SK-N-SH (cell line): ENCODE data around the gene WNK2.

ENCODE experiments used
- CTCF ChIP-seq: fragments of 200-600 bp; sonication (generic); IDR thresholded peaks from 2 replicates; pipeline ENCODE4 v1.6.1; 2017; ENCODE audit warnings: antibody characterized with exemption, mild to moderate bottlenecking, moderate library complexity
- EP300 ChIP-seq, 2 experiments: IDR thresholded peaks; 2 replicates each; pipeline versions ENCODE4 v1.4.0 to v1.6.1; 2012; ENCODE audit warnings: borderline replicate concordance in 1 of 2, low read depth in 1 of 2, low read length in 1 of 2
- FOXJ3 ChIP-seq: sonication (generic); formaldehyde crosslinking; IDR thresholded peaks from 2 replicates; pipeline ENCODE4 v1.5.1; 2020; ENCODE audit warnings: mild to moderate bottlenecking, missing genetic modification reagents
- GATA2 ChIP-seq: sonication (generic); formaldehyde crosslinking; IDR thresholded peaks from 2 replicates; pipeline ENCODE4 v1.5.0; 2020; ENCODE audit warnings: mild to moderate bottlenecking, missing genetic modification reagents
- MAX ChIP-seq: IDR thresholded peaks from 2 replicates; pipeline ENCODE4 v1.4.0; 2012; ENCODE audit warnings: low read depth
- POLR2AphosphoS5 ChIP-seq: IDR thresholded peaks from 2 replicates; pipeline ENCODE4 v1.6.1; 2012; ENCODE audit warnings: low read depth, low read length
- RCOR1 ChIP-seq: fragments of 150-350 bp; IDR thresholded peaks from 2 replicates; pipeline ENCODE4 v1.6.1; 2017; ENCODE audit warnings: antibody characterized with exemption, low read length
- SMC3 ChIP-seq: IDR thresholded peaks from 2 replicates; pipeline ENCODE4 v1.6.1; 2012; ENCODE audit warnings: low read depth, low read length, improper control_type of control experiment
- USF1 ChIP-seq: IDR thresholded peaks from 2 replicates; pipeline ENCODE4 v1.4.0; 2012; ENCODE audit warnings: low read depth, borderline replicate concordance
- TF ChIP-seq, protein P1 (sequence below): fragments of 150-350 bp; IDR thresholded peaks from 2 replicates; pipeline ENCODE4 v1.6.1; 2016; ENCODE audit warnings: mild to moderate bottlenecking, low read depth, low read length
- TF ChIP-seq, protein P2 (sequence below): IDR thresholded peaks from 2 replicates; pipeline ENCODE4 v1.6.1; 2012; ENCODE audit warnings: mild to moderate bottlenecking, low read depth, low read length, moderate library complexity

DNA sequence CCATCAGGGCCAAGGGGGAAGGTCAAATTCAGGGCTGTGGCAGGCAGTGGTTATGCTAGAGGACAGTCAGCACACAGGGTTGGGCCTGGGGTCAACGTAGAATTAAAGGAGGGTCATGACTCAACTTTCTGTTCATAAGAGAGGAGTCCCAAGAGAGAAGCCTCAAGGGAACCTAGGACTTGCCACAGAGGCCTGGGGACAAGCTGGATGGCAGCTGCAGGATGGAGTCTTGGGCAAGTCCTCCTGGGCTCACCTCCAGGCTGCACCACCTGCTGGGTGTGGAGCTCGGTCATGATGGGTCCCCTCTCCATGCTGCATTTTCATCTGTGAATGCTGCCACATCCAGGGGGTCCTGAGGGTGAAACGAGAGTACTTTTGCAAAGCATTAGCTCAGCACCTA lies 9.0 kb upstream of the WNK2 start:
- TF ChIP-seq CTCF (no peak), USF1 (no peak), RCOR1 (no peak), POLR2AphosphoS5 (no peak), GATA2 (no peak), EP300 (IDR thresholded peaks at IDR 0.05; ENCODE audit: borderline replicate concordance in 1 of 2, low read depth in 1 of 2, low read length in 1 of 2) (no peak), FOXJ3 (CRISPR knock-in tag) (no peak), SMC3 (no peak), MAX (no peak)
- TF ChIP-seq, protein P1, sequence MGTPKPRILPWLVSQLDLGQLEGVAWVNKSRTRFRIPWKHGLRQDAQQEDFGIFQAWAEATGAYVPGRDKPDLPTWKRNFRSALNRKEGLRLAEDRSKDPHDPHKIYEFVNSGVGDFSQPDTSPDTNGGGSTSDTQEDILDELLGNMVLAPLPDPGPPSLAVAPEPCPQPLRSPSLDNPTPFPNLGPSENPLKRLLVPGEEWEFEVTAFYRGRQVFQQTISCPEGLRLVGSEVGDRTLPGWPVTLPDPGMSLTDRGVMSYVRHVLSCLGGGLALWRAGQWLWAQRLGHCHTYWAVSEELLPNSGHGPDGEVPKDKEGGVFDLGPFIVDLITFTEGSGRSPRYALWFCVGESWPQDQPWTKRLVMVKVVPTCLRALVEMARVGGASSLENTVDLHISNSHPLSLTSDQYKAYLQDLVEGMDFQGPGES, result no peak
- TF ChIP-seq, protein P2, sequence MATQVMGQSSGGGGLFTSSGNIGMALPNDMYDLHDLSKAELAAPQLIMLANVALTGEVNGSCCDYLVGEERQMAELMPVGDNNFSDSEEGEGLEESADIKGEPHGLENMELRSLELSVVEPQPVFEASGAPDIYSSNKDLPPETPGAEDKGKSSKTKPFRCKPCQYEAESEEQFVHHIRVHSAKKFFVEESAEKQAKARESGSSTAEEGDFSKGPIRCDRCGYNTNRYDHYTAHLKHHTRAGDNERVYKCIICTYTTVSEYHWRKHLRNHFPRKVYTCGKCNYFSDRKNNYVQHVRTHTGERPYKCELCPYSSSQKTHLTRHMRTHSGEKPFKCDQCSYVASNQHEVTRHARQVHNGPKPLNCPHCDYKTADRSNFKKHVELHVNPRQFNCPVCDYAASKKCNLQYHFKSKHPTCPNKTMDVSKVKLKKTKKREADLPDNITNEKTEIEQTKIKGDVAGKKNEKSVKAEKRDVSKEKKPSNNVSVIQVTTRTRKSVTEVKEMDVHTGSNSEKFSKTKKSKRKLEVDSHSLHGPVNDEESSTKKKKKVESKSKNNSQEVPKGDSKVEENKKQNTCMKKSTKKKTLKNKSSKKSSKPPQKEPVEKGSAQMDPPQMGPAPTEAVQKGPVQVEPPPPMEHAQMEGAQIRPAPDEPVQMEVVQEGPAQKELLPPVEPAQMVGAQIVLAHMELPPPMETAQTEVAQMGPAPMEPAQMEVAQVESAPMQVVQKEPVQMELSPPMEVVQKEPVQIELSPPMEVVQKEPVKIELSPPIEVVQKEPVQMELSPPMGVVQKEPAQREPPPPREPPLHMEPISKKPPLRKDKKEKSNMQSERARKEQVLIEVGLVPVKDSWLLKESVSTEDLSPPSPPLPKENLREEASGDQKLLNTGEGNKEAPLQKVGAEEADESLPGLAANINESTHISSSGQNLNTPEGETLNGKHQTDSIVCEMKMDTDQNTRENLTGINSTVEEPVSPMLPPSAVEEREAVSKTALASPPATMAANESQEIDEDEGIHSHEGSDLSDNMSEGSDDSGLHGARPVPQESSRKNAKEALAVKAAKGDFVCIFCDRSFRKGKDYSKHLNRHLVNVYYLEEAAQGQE, result no peak
